ENCODE results near the gene ZSCAN4. TPM values are rescaled to one million over a fixed set of nuclear protein-coding genes. Genes with fewer than 3 reads are reported as not detected.

The ZSCAN4 gene
- total RNA-seq, 1 experiment from 2014 or later, result not detected

- Histone ChIP-seq H3K27ac (ENCODE audit: low read length) (no peak overlapping the region), H3K9me3 (ENCODE audit: control insufficient read depth, insufficient read depth, low read depth, low read length) (peaks cover 89% of the 10 kb centered on the region), H3K36me3 (ENCODE audit: control insufficient read depth, insufficient read depth, low read length) (0 out of 2 replicates have a peak, but pooled peaks cover 6% of the 10 kb centered on the region), H3K4me3 (ENCODE audit: low read depth in 2 of 2, low read length in 2 of 2) (no peak overlapping the region), H3K27me3 (ENCODE audit: control insufficient read depth, insufficient read depth, low read length) (no peaks in the 10 kb centered on the region), H3K4me1 (ENCODE audit: control insufficient read depth, insufficient read depth, low read length) (no peaks in the 10 kb centered on the region)
- BruUV-seq (replicated peaks), result no TSS peak
- TF ChIP-seq, protein P1, sequence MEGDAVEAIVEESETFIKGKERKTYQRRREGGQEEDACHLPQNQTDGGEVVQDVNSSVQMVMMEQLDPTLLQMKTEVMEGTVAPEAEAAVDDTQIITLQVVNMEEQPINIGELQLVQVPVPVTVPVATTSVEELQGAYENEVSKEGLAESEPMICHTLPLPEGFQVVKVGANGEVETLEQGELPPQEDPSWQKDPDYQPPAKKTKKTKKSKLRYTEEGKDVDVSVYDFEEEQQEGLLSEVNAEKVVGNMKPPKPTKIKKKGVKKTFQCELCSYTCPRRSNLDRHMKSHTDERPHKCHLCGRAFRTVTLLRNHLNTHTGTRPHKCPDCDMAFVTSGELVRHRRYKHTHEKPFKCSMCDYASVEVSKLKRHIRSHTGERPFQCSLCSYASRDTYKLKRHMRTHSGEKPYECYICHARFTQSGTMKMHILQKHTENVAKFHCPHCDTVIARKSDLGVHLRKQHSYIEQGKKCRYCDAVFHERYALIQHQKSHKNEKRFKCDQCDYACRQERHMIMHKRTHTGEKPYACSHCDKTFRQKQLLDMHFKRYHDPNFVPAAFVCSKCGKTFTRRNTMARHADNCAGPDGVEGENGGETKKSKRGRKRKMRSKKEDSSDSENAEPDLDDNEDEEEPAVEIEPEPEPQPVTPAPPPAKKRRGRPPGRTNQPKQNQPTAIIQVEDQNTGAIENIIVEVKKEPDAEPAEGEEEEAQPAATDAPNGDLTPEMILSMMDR (IDR thresholded peaks at IDR 0.05), result no peak
- intact Hi-C loops (cut with micrococcal nuclease; ENCODE audit: unreplicated experiment) (no loop called here), in situ Hi-C loops (cut with HindIII; ENCODE audit: low pct_unique_long_range_greater_than_20kb, low sequenced_read_pairs) (no loop called here)
- CTCF ChIA-PET, result no interaction called here
- DNase-seq (ENCODE audit: low read depth, low spot score), result no peak
- no peak for ATAC-seq
- POLR2A ChIA-PET, result no interaction called here
Observed at GRCh38 chr19:57687363-57688010, 18.8 kb downstream of the ZSCAN4 start.

GRCh38 chr19:57688011-57688763, 19.5 kb downstream of the ZSCAN4 start:
- H3K9me3 ChIP-seq (ENCODE audit: control insufficient read depth, insufficient read depth, low read depth, low read length), result peaks cover 88% of the 10 kb centered on the region
- in situ Hi-C loops (cut with HindIII; ENCODE audit: low pct_unique_long_range_greater_than_20kb, low sequenced_read_pairs), result no loop called here
- no peaks in the 10 kb centered on the region for H3K27me3 ChIP-seq (ENCODE audit: control insufficient read depth, insufficient read depth, low read length)
- H3K36me3 ChIP-seq (ENCODE audit: control insufficient read depth, insufficient read depth, low read length), result 0 out of 2 replicates have a peak, but pooled peaks cover 6% of the 10 kb centered on the region
- H3K27ac ChIP-seq (ENCODE audit: low read length), result no peak overlapping the region
- CTCF ChIA-PET, result no interaction called here
- ATAC-seq (no peak), DNase-seq (ENCODE audit: low read depth, low spot score) (no peak)
- intact Hi-C loops (cut with micrococcal nuclease; ENCODE audit: unreplicated experiment), result no loop called here
- H3K4me3 ChIP-seq (ENCODE audit: low read depth in 2 of 2, low read length in 2 of 2), result no peak overlapping the region
- TF ChIP-seq SIN3A (IDR thresholded peaks at IDR 0.05; ENCODE audit: borderline replicate concordance, insufficient read depth, low read depth, low read length), result no peak
- TF ChIP-seq TCF7L2 (IDR thresholded peaks at IDR 0.05; ENCODE audit: low read depth, low read length), result no peak
- TF ChIP-seq POLR2AphosphoS5 (IDR thresholded peaks at IDR 0.05; ENCODE audit: low read depth, low read length), result no peak
- TF ChIP-seq, protein P1 (IDR thresholded peaks at IDR 0.05), result no peak
- TF ChIP-seq, protein P2, sequence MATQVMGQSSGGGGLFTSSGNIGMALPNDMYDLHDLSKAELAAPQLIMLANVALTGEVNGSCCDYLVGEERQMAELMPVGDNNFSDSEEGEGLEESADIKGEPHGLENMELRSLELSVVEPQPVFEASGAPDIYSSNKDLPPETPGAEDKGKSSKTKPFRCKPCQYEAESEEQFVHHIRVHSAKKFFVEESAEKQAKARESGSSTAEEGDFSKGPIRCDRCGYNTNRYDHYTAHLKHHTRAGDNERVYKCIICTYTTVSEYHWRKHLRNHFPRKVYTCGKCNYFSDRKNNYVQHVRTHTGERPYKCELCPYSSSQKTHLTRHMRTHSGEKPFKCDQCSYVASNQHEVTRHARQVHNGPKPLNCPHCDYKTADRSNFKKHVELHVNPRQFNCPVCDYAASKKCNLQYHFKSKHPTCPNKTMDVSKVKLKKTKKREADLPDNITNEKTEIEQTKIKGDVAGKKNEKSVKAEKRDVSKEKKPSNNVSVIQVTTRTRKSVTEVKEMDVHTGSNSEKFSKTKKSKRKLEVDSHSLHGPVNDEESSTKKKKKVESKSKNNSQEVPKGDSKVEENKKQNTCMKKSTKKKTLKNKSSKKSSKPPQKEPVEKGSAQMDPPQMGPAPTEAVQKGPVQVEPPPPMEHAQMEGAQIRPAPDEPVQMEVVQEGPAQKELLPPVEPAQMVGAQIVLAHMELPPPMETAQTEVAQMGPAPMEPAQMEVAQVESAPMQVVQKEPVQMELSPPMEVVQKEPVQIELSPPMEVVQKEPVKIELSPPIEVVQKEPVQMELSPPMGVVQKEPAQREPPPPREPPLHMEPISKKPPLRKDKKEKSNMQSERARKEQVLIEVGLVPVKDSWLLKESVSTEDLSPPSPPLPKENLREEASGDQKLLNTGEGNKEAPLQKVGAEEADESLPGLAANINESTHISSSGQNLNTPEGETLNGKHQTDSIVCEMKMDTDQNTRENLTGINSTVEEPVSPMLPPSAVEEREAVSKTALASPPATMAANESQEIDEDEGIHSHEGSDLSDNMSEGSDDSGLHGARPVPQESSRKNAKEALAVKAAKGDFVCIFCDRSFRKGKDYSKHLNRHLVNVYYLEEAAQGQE (IDR thresholded peaks at IDR 0.05; ENCODE audit: insufficient read depth in 1 of 2, low read depth in 2 of 2, low read length in 1 of 2), result no peak
- no peaks in the 10 kb centered on the region for H3K4me1 ChIP-seq (ENCODE audit: control insufficient read depth, insufficient read depth, low read length)
- no TSS peak for BruUV-seq (replicated peaks)
- POLR2A ChIA-PET, result no interaction called here
